ENCODE data around the gene TREH.
"Not testable (repeated sequence)": the region's sequence is repeated elsewhere in the genome, so short reads cannot be mapped to it uniquely, and the experiment has no call there.

TREH gene

GRCh38 chr11:118628031-118628430 is 51.4 kb downstream of the TREH start:
- DNase-seq = no peak

- no peak for DNase-seq
Observed at GRCh38 chr11:118627566-118627965, 51.9 kb downstream of the TREH start.

GRCh38 chr11:118625976-118626375 is 53.5 kb downstream of the TREH start:
- DNase-seq = no peak

GRCh38 chr11:118625036-118625690 is 54.3 kb downstream of the TREH start:
- no peak for DNase-seq

- DNase-seq = peak; percentile 40
Observed at GRCh38 chr11:118623269-118623655, 56.2 kb downstream of the TREH start.

- peak; percentile 76 for DNase-seq
Observed at GRCh38 chr11:118622376-118623268, 56.8 kb downstream of the TREH start.

- no peak for DNase-seq
Observed at GRCh38 chr11:118621784-118622375, 57.6 kb downstream of the TREH start.

GRCh38 chr11:118621071-118621783 is 58.2 kb downstream of the TREH start:
- peak; percentile 92 for DNase-seq

- DNase-seq = no peak
Observed at GRCh38 chr11:118620529-118621070, 58.9 kb downstream of the TREH start.

GRCh38 chr11:118619444-118620197 is 59.8 kb downstream of the TREH start:
- peak; percentile 98 for DNase-seq

GRCh38 chr11:118618991-118619375 is 60.5 kb downstream of the TREH start:
- DNase-seq = peak; percentile 90

- peak; percentile 68 for DNase-seq
Observed at GRCh38 chr11:118618115-118618990, 61.1 kb downstream of the TREH start.

- no peak for DNase-seq
Observed at GRCh38 chr11:118615976-118616371, 63.5 kb downstream of the TREH start.

- DNase-seq = peak; percentile 47
Observed at GRCh38 chr11:118615282-118615975, 64.0 kb downstream of the TREH start.

- DNase-seq = no peak
Observed at GRCh38 chr11:118614511-118614910, 64.9 kb downstream of the TREH start.

GRCh38 chr11:118612378-118612777 is 67.1 kb downstream of the TREH start:
- DNase-seq = peak; percentile 34

- DNase-seq = not testable (repeated sequence)
Observed at GRCh38 chr11:118611433-118611795, 68.0 kb downstream of the TREH start.

- DNase-seq = peak; percentile 59
Observed at GRCh38 chr11:118610773-118611432, 68.5 kb downstream of the TREH start.

GRCh38 chr11:118610225-118610772 is 69.2 kb downstream of the TREH start:
- no peak for DNase-seq

All from fibroblast of upper back skin (primary cell).